ENCODE results near the gene BCL7C.
"Not testable (repeated sequence)": the region's sequence is repeated elsewhere in the genome, so short reads cannot be mapped to it uniquely, and the experiment has no call there.

Gene BCL7C

GRCh38 chr16:30893744-30894539 lies at the start of gene BCL7C:
Gene BCL7C (minus strand): TSS chr16:30894077. CDS start chr16:30893944, 133 bp downstream.
- H3K4me3 ChIP-seq (ENCODE audit: low read depth, low read length), result peak within 1 kb of the TSS; percentile 77
- peak; percentile 39; the same call in 1 of the 2 replicates for TF ChIP-seq CTCF (IDR thresholded peaks at IDR 0.05; ENCODE audit: borderline replicate concordance, insufficient read depth, low read depth, low read length)

- H3K4me3 ChIP-seq (ENCODE audit: low read depth, low read length), result no peak overlapping the region
- no peak for TF ChIP-seq CTCF (IDR thresholded peaks at IDR 0.05; ENCODE audit: borderline replicate concordance, insufficient read depth, low read depth, low read length)
Observed at GRCh38 chr16:30942426-30942806, 48.5 kb upstream of the BCL7C start.

- no peak overlapping the region for H3K4me3 ChIP-seq (ENCODE audit: low read depth, low read length)
- peak; percentile 98 for TF ChIP-seq CTCF (IDR thresholded peaks at IDR 0.05; ENCODE audit: borderline replicate concordance, insufficient read depth, low read depth, low read length)
Observed at GRCh38 chr16:30941600-30942425, 47.9 kb upstream of the BCL7C start.

GRCh38 chr16:30939571-30939970 lies 45.7 kb upstream of the BCL7C start:
- not testable (repeated sequence) for H3K4me3 ChIP-seq (ENCODE audit: low read depth, low read length)

- no peak for TF ChIP-seq CTCF (IDR thresholded peaks at IDR 0.05; ENCODE audit: borderline replicate concordance, insufficient read depth, low read depth, low read length)
- no peak overlapping the region for H3K4me3 ChIP-seq (ENCODE audit: low read depth, low read length)
Observed at GRCh38 chr16:30937692-30938091, 43.8 kb upstream of the BCL7C start.

GRCh38 chr16:30934827-30935557 lies 41.1 kb upstream of the BCL7C start:
- no peak overlapping the region for H3K4me3 ChIP-seq (ENCODE audit: low read depth, low read length)
- peak; percentile 68 for TF ChIP-seq CTCF (IDR thresholded peaks at IDR 0.05; ENCODE audit: borderline replicate concordance, insufficient read depth, low read depth, low read length)

- no peak overlapping the region for H3K4me3 ChIP-seq (ENCODE audit: low read depth, low read length)
- TF ChIP-seq CTCF (IDR thresholded peaks at IDR 0.05; ENCODE audit: borderline replicate concordance, insufficient read depth, low read depth, low read length), result no peak
Observed at GRCh38 chr16:30931068-30931650, 37.3 kb upstream of the BCL7C start.
